K562 (cell line): Measurements from ENCODE around the gene OR2M4. TPM values are rescaled to one million over a fixed set of nuclear protein-coding genes. Genes with fewer than 3 reads are reported as not detected.

Experiments
- ATAC-seq: fragments of 200-7000 bp; cut with Tn5 transposase; 3 replicates; pipeline ENCODE4 v1.9.1; 2020; ENCODE audit warnings: moderate library complexity
- BruUV-seq: library from RNA; stranded (reverse); fragments of 400-500 nt; replicated peaks from 2 replicates; lab custom pipeline; 2021; lab: Mats Ljungman, UMichigan
- CTCF ChIA-PET: fragments of 300-600 bp; formaldehyde crosslinking; extraction: SDS; loops from one replicate; lab custom pipeline; 2021; ENCODE audit warnings: low intra/inter-chr PET ratio; lab: Yijun Ruan, JAX
- POLR2A ChIA-PET: fragments of 300-600, 350-650 bp; sonication (Branson Sonifier 250); formaldehyde crosslinking; extraction: SDS; loops from one replicate; lab custom pipeline; 2021; ENCODE audit warnings: antibody characterized with exemption, inconsistent platforms; lab: Yijun Ruan, JAX
- DNase-seq, 4 experiments: peaks; one replicate each; pipeline versions ENCODE4 v3.0.0 to v3.0.0-alpha.2; 2011 to 2018; ENCODE audit warnings: low spot score in 3 of 4, mixed read lengths in 3 of 4; ENCODE audit errors: extremely low read depth in 1 of 4
- FAIRE-seq: peaks from 2 replicates; lab custom pipeline; 2011; peaks lifted over from hg19 to GRCh38; lab: Jason Lieb, UNC
- H2AFZ ChIP-seq: 2 replicates; pipeline ENCODE4 v1.6.0; 2011; ENCODE audit warnings: low read depth, low read length, control low read depth, inconsistent platforms
- H3K27ac ChIP-seq: fragments of 200-600 bp; 3 replicates; pipeline ENCODE4 v1.8.0; 2011; ENCODE audit warnings: low read depth, mild to moderate bottlenecking, control low read depth, inconsistent platforms, low read length, moderate library complexity, mixed read lengths; ENCODE audit errors: extremely low read depth
- H3K27me3 ChIP-seq, 2 experiments: fragments of 300-600 bp in 1 of 2; 2 replicates in 1 of 2; 3 replicates in 1 of 2; pipeline versions ENCODE4 v1.6.0 to v1.8.0; 2011; ENCODE audit warnings: inconsistent platforms in 2 of 2, low read length in 2 of 2, mild to moderate bottlenecking in 1 of 2, mixed read lengths in 1 of 2, moderate library complexity in 1 of 2; ENCODE audit not compliant: control insufficient read depth in 2 of 2, insufficient read depth in 2 of 2
- H3K36me3 ChIP-seq: fragments of 300-600 bp; 3 replicates; pipeline ENCODE4 v1.8.0; 2011; ENCODE audit warnings: mild to moderate bottlenecking, low read length, inconsistent platforms; ENCODE audit not compliant: control insufficient read depth, insufficient read depth
- H3K4me1 ChIP-seq, 2 experiments: fragments of 200-600 bp in 1 of 2; replicated peaks in 1 of 2; 2 replicates in 1 of 2; 3 replicates in 1 of 2; pipeline versions ENCODE4 v1.5.1 to v1.8.0; 2011; ENCODE audit warnings: inconsistent platforms in 2 of 2, low read length in 2 of 2, mild to moderate bottlenecking in 1 of 2, mixed read lengths in 1 of 2, moderate library complexity in 1 of 2; ENCODE audit not compliant: control insufficient read depth in 2 of 2, insufficient read depth in 2 of 2
- H3K4me2 ChIP-seq: 2 replicates; pipeline ENCODE4 v1.6.1; 2011; ENCODE audit warnings: low read length, control low read depth, inconsistent platforms, mixed read lengths; ENCODE audit not compliant: insufficient read depth
- H3K4me3 ChIP-seq: fragments of 200-600 bp; sonication (generic), shearing (Covaris generic); 2 replicates; pipeline ENCODE4 v1.5.1; 2016; ENCODE audit warnings: control low read depth, inconsistent platforms
- H3K79me2 ChIP-seq: fragments of 200-600 bp; 3 replicates; pipeline ENCODE4 v1.8.0; 2011; ENCODE audit warnings: low read length, inconsistent platforms; ENCODE audit not compliant: control insufficient read depth, insufficient read depth
- H3K9ac ChIP-seq, 2 experiments: 2 replicates each; pipeline versions ENCODE4 v1.6.0 to v1.6.1; 2011; ENCODE audit warnings: low read depth in 2 of 2, low read length in 2 of 2, control low read depth in 1 of 2, inconsistent platforms in 1 of 2, mild to moderate bottlenecking in 1 of 2, mixed read lengths in 1 of 2; ENCODE audit not compliant: insufficient read depth in 1 of 2
- H3K9me1 ChIP-seq: one replicate; pipeline ENCODE4 v1.6.0; 2011; ENCODE audit warnings: inconsistent platforms, mild to moderate bottlenecking, low read length, moderate library complexity; ENCODE audit not compliant: control insufficient read depth, insufficient read depth
- H3K9me3 ChIP-seq: replicated peaks from 2 replicates; pipeline ENCODE4 v1.5.1; 2011; ENCODE audit warnings: low read depth, low read length, inconsistent platforms; ENCODE audit not compliant: control insufficient read depth, insufficient read depth
- H4K20me1 ChIP-seq: replicated peaks from 2 replicates; pipeline ENCODE4 v1.6.1; 2011; ENCODE audit warnings: low read length, inconsistent platforms, mixed read lengths; ENCODE audit not compliant: control insufficient read depth, insufficient read depth
- BDP1 ChIP-seq: IDR thresholded peaks from 3 replicates; pipeline ENCODE4 v1.6.1; 2011; ENCODE audit not compliant: insufficient read length, insufficient read depth
- BRCA1 ChIP-seq, 2 experiments: fragments of 450-650 bp in 1 of 2; sonication (generic) in 1 of 2; formaldehyde crosslinking in 1 of 2; IDR thresholded peaks; 2 replicates each; pipeline versions ENCODE4 v1.5.0 to v1.6.1; 2017 to 2020; ENCODE audit warnings: mild to moderate bottlenecking in 1 of 2, missing genetic modification reagents in 1 of 2
- CEBPB ChIP-seq: fragments of 450-650 bp; IDR thresholded peaks from 2 replicates; pipeline ENCODE4 v1.6.1; 2016; ENCODE audit warnings: missing genetic modification characterization, missing compliant biosample characterization
- EHMT2 ChIP-seq: fragments of 450-650 bp; IDR thresholded peaks from 2 replicates; pipeline ENCODE4 v1.6.1; 2018; ENCODE audit warnings: antibody characterized with exemption
- EWSR1 ChIP-seq: fragments of 450-650 bp; IDR thresholded peaks from 2 replicates; pipeline ENCODE4 v1.6.1; 2018; ENCODE audit warnings: borderline replicate concordance, mild to moderate bottlenecking, low read depth, moderate library complexity; ENCODE audit not compliant: partially characterized antibody
- NFYB ChIP-seq: IDR thresholded peaks from 2 replicates; pipeline ENCODE4 v1.6.1; 2011; ENCODE audit warnings: mild to moderate bottlenecking, moderate library complexity; ENCODE audit not compliant: insufficient read length; ENCODE audit errors: extremely low read depth
- PHB2 ChIP-seq: fragments of 450-650 bp; IDR thresholded peaks from 2 replicates; pipeline ENCODE4 v1.6.1; 2017; ENCODE audit warnings: low read depth
- RCOR1 ChIP-seq, 2 experiments: IDR thresholded peaks; 2 replicates each; pipeline ENCODE4 v1.6.1; 2012; ENCODE audit warnings: low read depth in 2 of 2, low read length in 2 of 2, borderline replicate concordance in 1 of 2, improper control_type of control experiment in 1 of 2
- RNF219 ChIP-seq: fragments of 250-450 bp; sonication (Bioruptor Pico); IDR thresholded peaks from 2 replicates; pipeline ENCODE4 v1.5.0; 2022; ENCODE audit warnings: mild to moderate bottlenecking
- TCF15 ChIP-seq: fragments of 250-450 bp; sonication (Bioruptor Pico); IDR thresholded peaks from 2 replicates; pipeline ENCODE4 v1.8.0; 2022; ENCODE audit warnings: moderate library complexity, mild to moderate bottlenecking, inconsistent platforms
- ZFX ChIP-seq: sonication (generic); formaldehyde crosslinking; IDR thresholded peaks from 2 replicates; pipeline ENCODE4 v1.8.0; 2022; ENCODE audit warnings: mild to moderate bottlenecking, missing genetic modification reagents, moderate library complexity
- ZKSCAN8 ChIP-seq: fragments of 200-800 bp; sonication (Bioruptor generic); IDR thresholded peaks from 2 replicates; pipeline ENCODE4 v1.6.1; 2016; ENCODE audit warnings: missing genetic modification characterization, missing compliant biosample characterization
- ZNF695 ChIP-seq: fragments of 450-650 bp; formaldehyde crosslinking; IDR thresholded peaks from 2 replicates; pipeline ENCODE4 v1.4.0; 2020; ENCODE audit warnings: mild to moderate bottlenecking, moderate library complexity
- ZNF785 ChIP-seq: fragments of 250-450 bp; sonication (Bioruptor Pico); IDR thresholded peaks from 2 replicates; pipeline ENCODE4 v1.4.0; 2020; ENCODE audit warnings: mild to moderate bottlenecking
- WGBS: fragments of 100-300 bp; shearing (Covaris generic); methylation state at CpG from one replicate; pipeline ENCODE4 v1.1.6; 2016; ENCODE audit warnings: low coverage, mixed read lengths; ENCODE audit not compliant: insufficient coverage; ENCODE audit errors: missing lambda C conversion rate; 5-methylcytosine and 5-hydroxymethylcytosine counted together
- in situ Hi-C: fragments of 300-500 bp; cut with MboI; formaldehyde crosslinking; loops from 4 replicates; pipeline ENCODE4 v1.15.0; 2018; ENCODE audit warnings: inconsistent platforms, mixed read lengths
- intact Hi-C: fragments of 100-400 bp; cut with micrococcal nuclease; formaldehyde crosslinking; loops from 2 replicates; pipeline ENCODE4 v1.14.2; 2022
- polyA plus RNA-seq, 8 experiments: library from polyadenylated mRNA; depleted of rRNA in 4 of 8; stranded (reverse) in 5 of 8; unstranded in 3 of 8; fragments of >200 nt; fragmentation: Nextera tagmentation in 2 of 8; fragmentation: Illumina TruSeq in 1 of 8; extraction: Ambion mirVana in 2 of 8; extraction: Trizol in 1 of 8; gene quantifications; 2 replicates each; pipeline versions ENCODE4 v1.2.1 to v1.2.3, GENCODE V29; 2011 to 2014; ENCODE audit warnings: inconsistent platforms in 1 of 8, missing spikeins in 1 of 8
- total RNA-seq, 7 experiments: library from RNA; depleted of rRNA in 6 of 7; stranded (reverse); fragments of >200 nt in 6 of 7; fragmentation: Illumina TruSeq in 2 of 7; extraction: Trizol in 2 of 7; gene quantifications; 2 replicates each; pipeline versions ENCODE4 v1.2.1 to v1.2.3, GENCODE V29; 2011 to 2021; ENCODE audit warnings: low replicate concordance in 1 of 7

OR2M4 gene
- total and polyA plus RNA-seq, 9 of the 15 experiments (the other 6 are each of a cell fraction or from before 2014, with no cell fraction given), result not detected

GRCh38 chr1:248277876-248278275 is 46.7 kb downstream of the OR2M4 start, which contains the start of gene OR2T33:
TSS of gene OR2T33 (minus strand) at chr1:248277976. CDS start at chr1:248273814, 4,162 bp downstream.
- no peaks in the 10 kb centered on the region for H3K36me3 ChIP-seq
- ATAC-seq (no peak), FAIRE-seq (no peak), DNase-seq (no peak)
- POLR2A ChIA-PET, result no interaction called here
- H3K27ac ChIP-seq, result no peak within 1 kb of the TSS
- in situ Hi-C loops, result no loop called here
- no peaks in the 10 kb centered on the region for H4K20me1 ChIP-seq
- no peak for TF ChIP-seq PHB2
- CTCF ChIA-PET, result no interaction called here
- no peaks in the 10 kb centered on the region for H3K9me1 ChIP-seq
- H3K79me2 ChIP-seq, result no peaks in the 10 kb centered on the region
- no peak within 1 kb of the TSS for H2AFZ ChIP-seq
- H3K9me3 ChIP-seq, result peaks cover 4% of the 10 kb centered on the region; the same call in 1 of the 2 replicates
- BruUV-seq, result no TSS peak
- intact Hi-C loops, result no loop called here
- H3K4me2 ChIP-seq, result no peak within 1 kb of the TSS
- H3K27me3 ChIP-seq, result no peaks in the 10 kb centered on the region
- H3K4me1 ChIP-seq, result no peaks in the 10 kb centered on the region
- H3K9ac ChIP-seq, result no peak within 1 kb of the TSS
- WGBS, result 0% methylated on average over 1 of the region's 1 CpG
- H3K4me3 ChIP-seq, result no peak within 1 kb of the TSS

- Histone ChIP-seq H3K9me1 (no peaks in the 10 kb centered on the region), H3K4me3 (no peak overlapping the region), H3K79me2 (no peaks in the 10 kb centered on the region), H3K27me3 (no peaks in the 10 kb centered on the region), H3K4me1 (no peaks in the 10 kb centered on the region), H3K9me3 (no peaks in the 10 kb centered on the region), H3K9ac (no peak overlapping the region), H3K36me3 (no peaks in the 10 kb centered on the region), H3K27ac (no peak overlapping the region), H2AFZ (no peak overlapping the region), H3K4me2 (no peak overlapping the region), H4K20me1 (no peaks in the 10 kb centered on the region)
- ATAC-seq (no peak), DNase-seq (no peak), FAIRE-seq (no peak)
- POLR2A ChIA-PET, result no interaction called here
- WGBS, result 0% methylated on average over 6 of the region's 6 CpGs
- intact Hi-C loops, result no loop called here
- BruUV-seq, result no TSS peak
- in situ Hi-C loops, result no loop called here
- CTCF ChIA-PET, result no interaction called here
- TF ChIP-seq BDP1, result no peak
- no peak for TF ChIP-seq RCOR1 (IDR thresholded peaks at IDR 0.05; ENCODE audit: borderline replicate concordance in 1 of 2, low read depth in 2 of 2, low read length in 2 of 2)
- no peak for TF ChIP-seq CEBPB (tag)
- no peak for TF ChIP-seq EHMT2
- TF ChIP-seq ZNF695 (CRISPR knock-in tag), result no peak
- no peak for TF ChIP-seq RNF219 (CRISPR knock-in tag)
- TF ChIP-seq EWSR1, result no peak
- TF ChIP-seq NFYB, result no peak
- TF ChIP-seq BRCA1 (IDR thresholded peaks at IDR 0.05), result no peak
- TF ChIP-seq BRCA1 (CRISPR knock-in tag; IDR thresholded peaks at IDR 0.05), result no peak
- TF ChIP-seq TCF15 (CRISPR knock-in tag), result no peak
- no peak for TF ChIP-seq ZKSCAN8 (CRISPR knock-in tag)
- no peak for TF ChIP-seq ZFX (CRISPR knock-in tag)
- no peak for TF ChIP-seq ZNF785 (CRISPR knock-in tag)
Measured at GRCh38 chr1:248288391-248288790, 57.2 kb downstream of the OR2M4 start.
